Caki2 (cell line): ENCODE data around the gene SLC4A11. TPM values are rescaled to one million over a fixed set of nuclear protein-coding genes. Genes with fewer than 3 reads are reported as not detected.
"Not testable (repeated sequence)": the region's sequence is repeated elsewhere in the genome, so short reads cannot be mapped to it uniquely, and the experiment has no call there.

Experiments
- DNase-seq: peaks from one replicate; pipeline ENCODE4 v3.0.0-alpha.2; 2015; ENCODE audit warnings: low read depth
- in situ Hi-C: cut with HindIII; loops from 2 replicates; pipeline ENCODE4 v1.10.0; 2016; ENCODE audit warnings: low sequenced_read_pairs, low pct_unique_long_range_greater_than_20kb, mixed read lengths
- total RNA-seq: library from RNA; depleted of rRNA; stranded (reverse); fragments of >200 nt; shearing (Covaris generic); gene quantifications from 2 replicates; pipeline ENCODE4 v1.2.3, GENCODE V29; 2014; ENCODE audit warnings: low replicate concordance

Gene SLC4A11
- total RNA-seq, 1 experiment from 2014 or later: 0.17 TPM

DNA sequence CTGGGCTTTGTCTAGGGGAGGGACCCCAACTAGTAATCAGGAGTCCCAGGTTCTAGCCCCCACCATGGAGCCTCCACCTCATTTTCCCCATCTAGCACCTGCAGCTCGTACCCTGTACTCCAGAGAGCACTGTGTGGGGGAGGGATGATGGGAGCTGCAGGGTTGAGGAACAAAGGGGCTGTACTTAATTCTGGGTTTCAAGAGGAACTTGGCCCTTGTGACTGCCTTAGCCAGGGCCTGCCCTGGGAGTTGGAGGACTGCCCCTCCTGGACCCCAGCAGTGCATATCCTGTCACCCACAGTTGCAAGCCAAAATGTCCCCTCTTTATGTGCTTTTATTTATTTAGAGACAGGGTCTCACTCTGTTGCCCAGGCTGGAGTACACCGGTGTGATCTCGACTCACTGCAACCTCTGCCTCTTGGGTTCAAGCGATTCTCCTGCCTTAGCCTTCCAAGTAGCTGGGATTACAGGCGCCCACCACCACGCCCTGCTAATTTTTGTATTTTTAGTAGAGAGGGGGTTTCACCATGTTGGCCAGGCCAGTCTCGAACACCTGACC lies 23.6 kb downstream of the SLC4A11 start:
- DNase-seq, in situ Hi-C loops: not testable (repeated sequence)

DNA sequence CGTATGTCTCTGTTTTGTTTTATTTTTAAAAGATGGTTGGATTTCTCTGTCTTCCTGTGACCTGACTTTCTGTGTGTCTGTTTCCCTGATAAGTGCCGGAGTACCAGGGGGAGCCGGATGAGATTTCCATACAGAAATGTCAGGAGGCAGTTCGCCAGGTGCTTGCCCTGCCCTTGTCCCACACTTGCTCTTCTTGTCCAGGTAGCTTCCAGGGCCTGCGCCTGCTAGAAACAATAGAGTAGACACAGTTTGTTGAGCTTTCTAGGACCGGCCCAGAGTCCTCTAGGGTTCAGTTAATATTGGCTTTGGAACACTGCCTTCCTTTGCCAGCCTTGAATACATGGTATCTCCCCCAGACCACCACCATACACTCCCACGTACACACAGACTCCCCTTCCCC lies 25.8 kb downstream of the SLC4A11 start:
- no peak for DNase-seq
- in situ Hi-C loops: no loop called here

GRCh38 chr20:3210346-3210745 lies 28.6 kb downstream of the SLC4A11 start:
- in situ Hi-C loops: no loop called here
- DNase-seq: no peak

DNA sequence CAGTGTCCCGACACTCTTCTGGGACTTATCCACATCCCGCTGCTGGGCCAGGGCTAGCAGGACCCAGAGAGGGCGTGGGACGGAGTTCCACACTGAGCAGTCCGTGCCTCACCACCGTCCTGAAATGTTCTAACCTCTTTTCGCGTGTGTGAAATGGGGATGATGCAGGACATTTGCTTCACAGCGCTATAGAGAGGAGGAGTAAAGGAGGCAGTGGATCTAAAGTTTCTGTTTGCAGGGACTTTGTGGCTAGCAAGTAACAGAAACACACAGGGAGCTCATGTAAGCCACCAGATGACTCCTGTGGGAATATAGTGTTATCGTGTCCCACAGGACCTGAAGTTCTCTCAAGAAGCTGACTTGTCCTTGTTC lies 29.1 kb downstream of the SLC4A11 start:
- no peak for DNase-seq
- in situ Hi-C loops: no loop called here

DNA sequence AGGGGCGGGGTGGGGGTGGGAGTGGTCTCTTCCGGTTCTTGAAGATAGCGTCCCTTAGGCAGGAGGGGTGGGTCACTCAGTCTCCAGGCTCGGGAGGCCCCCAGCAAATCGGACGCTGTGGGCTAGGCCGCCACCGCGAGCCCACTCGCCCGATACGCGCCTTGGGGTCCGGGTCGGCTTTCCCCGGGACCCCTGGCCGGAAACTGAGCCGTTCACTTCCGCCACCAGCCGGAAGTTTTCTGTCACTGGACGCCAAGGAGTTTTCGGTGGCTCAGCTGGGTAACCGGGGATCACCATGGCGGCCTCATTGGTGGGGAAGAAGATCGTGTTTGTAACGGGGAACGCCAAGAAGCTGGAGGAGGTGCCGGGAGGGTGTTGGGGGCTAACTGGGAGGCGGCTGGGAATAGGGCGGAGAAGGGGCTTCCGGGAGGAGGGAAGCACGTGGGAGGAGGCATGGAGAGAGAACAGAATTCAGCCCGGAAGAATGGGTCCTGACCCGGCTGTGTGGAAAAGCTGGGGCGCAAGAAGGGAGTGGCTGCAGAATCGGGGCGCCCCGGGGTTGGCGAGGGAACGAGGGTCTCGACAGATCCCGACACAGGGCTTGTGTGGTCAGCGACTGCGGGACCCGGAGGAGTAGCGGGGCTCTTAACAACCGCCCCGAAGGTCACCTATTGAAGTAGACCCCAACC lies 29.6 kb downstream of the SLC4A11 start, which contains the start of gene ITPA:
Gene ITPA (plus strand): TSS at position 242 of the 689 bp plus-strand sequence. CDS start 54 bp downstream, at position 296.
- in situ Hi-C loops: no loop called here

GRCh38 chr20:3208786-3209256 lies 30.2 kb downstream of the SLC4A11 start:
- in situ Hi-C loops: no loop called here
- DNase-seq: peak; percentile 30

More for the DNA sequence above, 29.6 kb downstream of the SLC4A11 start, which contains the start of gene ITPA:
- DNase-seq: peak; percentile 61

DNA sequence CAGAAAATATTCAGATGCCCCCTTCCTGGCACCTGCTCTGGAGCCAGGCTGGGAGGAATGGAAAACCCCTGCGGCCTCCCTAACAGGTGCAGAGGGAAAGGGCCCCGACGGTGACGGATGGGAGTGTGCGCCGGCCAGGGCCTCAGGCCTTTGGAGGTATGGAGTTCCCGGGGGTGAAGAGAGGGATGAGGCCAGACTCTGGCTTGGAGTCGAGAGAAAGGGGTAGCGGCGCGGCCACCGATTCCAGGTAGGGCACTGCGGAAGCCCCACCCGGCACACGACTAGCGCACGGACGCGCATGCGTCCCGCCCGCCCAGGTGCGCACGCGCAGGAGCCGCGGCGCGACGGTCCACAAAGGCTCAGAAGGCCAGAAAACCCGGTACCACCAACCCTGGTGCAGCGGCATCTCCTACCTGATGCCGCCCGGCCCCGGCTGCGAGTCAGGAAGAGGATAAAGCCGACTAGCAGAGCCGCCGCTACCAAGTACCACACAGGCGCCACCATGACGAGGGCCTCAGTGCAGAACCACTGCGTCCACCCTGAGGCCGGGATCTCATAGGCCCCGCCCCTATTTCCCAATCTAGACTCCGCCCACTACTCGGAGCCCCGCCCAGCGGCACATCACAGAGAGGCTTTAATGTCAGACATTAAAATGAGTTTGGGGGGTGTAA lies 34.7 kb downstream of the SLC4A11 start, which contains the start of gene DDRGK1:
Gene DDRGK1 (minus strand): TSS at position 559 of the 671 bp plus-strand sequence. CDS start 55 bp downstream, at position 504.
- in situ Hi-C loops: no loop called here
- DNase-seq: peak; percentile 89

DNA sequence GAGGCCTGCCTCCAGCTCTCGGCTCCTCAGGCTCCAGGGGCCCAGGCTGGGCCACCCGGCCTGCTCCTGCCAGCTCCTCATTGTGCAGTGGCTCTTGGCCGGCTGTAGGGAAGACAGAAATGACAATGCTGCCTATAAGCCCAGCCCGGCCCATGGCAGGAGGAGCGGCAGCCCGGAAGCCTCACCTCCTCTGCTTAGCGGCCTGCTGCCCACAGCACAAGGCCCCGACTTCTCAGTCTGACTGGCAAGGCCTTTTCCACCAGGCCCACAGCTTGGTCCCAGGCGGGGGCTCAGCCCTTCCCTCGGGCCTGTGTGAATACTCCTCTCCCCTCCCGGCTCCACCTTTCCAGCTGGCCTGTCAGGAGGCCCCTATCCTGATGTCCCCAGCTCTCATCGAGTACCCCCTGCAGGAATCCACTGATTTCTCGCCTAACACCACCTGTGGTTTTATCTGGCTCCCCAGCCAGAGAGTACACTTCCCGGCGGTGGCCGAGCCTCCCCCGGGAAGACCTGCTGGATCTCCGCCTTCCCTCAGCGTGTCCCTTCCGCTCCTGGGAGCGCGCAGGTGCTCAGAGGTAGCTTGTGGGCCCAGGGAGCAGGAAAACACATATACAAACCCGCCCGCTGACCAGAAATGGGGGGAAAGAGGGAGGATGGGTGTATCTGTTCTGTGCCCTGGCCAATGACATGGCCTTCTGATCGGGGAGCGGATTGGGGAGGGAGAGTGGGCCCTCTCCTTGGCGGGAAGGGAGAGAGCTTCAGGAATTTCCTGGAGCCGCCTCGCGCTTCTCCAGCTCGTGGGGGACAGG lies 35.5 kb downstream of the SLC4A11 start:
- in situ Hi-C loops: no loop called here
- no peak for DNase-seq

GRCh38 chr20:3202965-3203314 lies 36.0 kb downstream of the SLC4A11 start:
- no peak for DNase-seq
- in situ Hi-C loops: no loop called here

DNA sequence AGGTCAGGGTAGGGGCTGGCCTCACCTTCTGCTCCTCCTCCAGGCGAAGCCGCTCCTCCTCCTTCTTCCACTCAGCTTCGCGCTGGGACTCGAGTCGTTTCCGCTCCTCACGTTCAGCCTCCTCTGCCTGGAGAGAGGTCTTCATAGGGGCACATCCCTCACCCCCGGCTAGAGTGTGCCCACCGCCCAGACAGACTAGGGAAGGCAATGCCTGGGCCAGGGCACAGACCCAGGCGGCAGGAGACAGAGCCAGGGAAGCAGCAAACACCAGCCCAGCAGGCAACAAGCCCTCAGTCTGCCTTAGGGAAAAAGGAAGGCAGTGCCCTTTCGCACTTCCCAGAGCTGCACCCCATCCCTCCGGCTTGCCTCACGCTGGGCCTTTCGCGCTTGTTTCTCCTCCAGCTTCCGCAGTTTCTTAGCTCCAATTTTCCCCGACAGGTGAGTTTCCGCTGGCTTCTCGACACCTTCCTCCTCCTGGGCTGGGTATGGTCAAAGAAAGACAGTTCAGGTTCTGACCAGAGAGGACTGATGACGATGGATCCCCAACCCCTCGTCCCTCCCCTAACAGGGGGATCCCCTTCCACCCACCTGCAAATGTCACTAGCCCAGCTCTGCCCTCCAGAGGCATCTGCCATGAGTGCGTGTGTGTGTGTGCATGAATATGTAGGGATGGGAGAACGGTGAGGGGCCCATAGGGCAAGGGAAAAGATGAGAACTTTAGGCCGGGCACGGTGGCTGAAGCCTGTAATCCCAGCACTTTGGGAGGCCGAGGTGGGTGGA lies 38.8 kb downstream of the SLC4A11 start:
- DNase-seq: no peak
- in situ Hi-C loops: no loop called here

GRCh38 chr20:3199206-3199605 lies 39.8 kb downstream of the SLC4A11 start:
- DNase-seq: no peak
- in situ Hi-C loops: no loop called here

- in situ Hi-C loops: no loop called here
- DNase-seq: no peak
These were observed 43.3 kb downstream of the SLC4A11 start for GRCh38 chr20:3195590-3196237.

DNA sequence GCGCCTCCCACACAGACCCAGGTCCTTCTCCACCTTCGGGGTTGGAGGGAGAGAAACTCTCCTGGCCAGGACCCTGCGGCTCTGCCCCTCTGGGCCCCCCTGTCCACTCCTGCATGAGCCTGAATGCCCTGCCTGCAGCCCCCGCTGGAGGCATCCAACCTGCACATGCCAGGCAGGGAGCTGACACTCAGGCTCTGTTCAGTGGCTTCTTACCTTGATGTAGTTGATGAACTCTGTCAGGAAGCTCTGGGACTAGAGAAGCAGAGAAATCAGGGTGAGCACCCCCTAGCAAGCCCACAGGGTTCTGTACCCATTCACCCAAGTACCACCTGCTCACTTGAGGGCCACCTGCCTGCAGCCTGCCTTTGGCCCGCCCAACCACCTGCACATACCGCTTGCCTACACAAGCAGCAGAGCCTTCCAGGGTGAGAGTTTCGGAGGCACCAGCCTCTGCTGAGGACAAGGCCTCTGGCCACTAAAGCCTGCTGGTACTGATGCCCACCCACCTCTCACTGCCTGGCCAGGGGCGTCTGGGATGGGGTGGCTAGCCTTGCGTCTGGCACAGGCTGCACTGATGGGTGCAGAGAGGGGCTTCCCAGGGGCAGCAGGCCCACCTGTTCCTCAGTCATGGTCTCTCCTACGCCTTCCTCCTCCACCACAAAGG lies 44.2 kb downstream of the SLC4A11 start:
- in situ Hi-C loops: no loop called here
- DNase-seq: no peak

GRCh38 chr20:3193806-3194616 lies 45.0 kb downstream of the SLC4A11 start:
- in situ Hi-C loops: no loop called here
- DNase-seq: no peak

GRCh38 chr20:3192226-3193015 lies 46.6 kb downstream of the SLC4A11 start:
- no peak for DNase-seq
- in situ Hi-C loops: no loop called here
